ENCODE measurements around the gene ADAD1.

ADAD1 gene

DNA sequence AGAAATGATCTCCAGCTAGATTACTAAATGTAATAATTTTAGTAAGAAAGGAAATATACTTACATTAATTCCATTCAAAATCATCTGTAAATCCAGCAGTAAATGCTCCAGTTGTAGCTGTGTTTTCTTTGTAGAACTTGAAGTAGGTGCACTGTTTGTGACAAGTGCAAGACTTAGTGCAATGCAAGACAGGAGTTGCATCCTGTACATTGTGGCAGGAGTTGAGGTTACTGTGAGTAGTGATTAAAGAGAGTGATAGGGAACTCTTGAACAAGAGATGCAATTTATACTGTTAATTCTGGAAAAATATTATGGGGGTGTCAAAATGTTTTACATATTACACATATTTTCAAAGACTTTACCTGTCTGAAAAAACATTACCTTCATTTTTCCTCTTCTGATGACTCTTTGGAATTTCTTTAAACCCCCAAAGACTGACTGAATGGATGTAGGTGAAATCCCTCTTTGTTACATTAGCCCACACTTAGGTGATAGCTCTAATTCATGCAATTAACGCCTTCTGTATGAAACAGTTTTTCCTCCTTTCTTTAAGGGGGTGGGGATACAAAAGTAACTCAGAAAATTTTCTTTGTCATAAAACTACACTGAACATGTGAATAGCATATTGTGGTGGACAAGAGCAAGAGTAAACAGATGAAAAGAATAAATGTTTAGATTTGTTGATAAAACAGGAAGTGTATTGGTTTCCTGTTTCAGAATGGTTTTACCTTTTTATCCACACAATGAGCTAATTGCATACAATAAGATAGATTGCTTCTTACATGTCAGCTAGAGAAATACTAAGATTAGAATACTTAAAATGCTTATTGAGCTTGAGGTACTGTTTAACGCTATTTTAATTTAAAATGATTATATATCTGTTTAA is 77.7 kb downstream of the ADAD1 start, which contains the start of gene IL2:
Gene IL2 (minus strand): TSS at position 495 of the 886 bp plus-strand sequence. CDS start 285 bp downstream, at position 210.
- DNase-seq (ENCODE audit: low read depth in 2 of 2): no peak

DNA sequence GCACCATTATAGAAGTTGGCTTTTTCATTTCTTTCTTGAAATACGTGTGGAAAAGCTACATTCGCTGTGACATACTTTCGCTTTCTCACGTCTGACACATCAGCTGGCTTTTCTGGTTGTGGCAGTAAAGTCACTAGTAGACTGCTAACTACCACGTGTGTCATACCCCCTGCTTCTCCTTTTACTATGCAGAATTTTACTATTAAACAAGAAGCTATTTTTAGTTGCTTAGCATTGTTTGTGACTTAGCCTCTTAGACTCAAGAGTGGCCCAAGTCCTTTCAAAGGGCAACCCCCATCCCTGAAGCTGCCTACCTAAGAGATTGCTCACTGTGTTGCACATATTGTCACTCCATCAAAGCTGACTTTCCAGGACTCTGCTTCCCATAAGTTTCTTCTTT is 79.8 kb downstream of the ADAD1 start:
- no peak for DNase-seq (ENCODE audit: low read depth in 2 of 2)

DNA sequence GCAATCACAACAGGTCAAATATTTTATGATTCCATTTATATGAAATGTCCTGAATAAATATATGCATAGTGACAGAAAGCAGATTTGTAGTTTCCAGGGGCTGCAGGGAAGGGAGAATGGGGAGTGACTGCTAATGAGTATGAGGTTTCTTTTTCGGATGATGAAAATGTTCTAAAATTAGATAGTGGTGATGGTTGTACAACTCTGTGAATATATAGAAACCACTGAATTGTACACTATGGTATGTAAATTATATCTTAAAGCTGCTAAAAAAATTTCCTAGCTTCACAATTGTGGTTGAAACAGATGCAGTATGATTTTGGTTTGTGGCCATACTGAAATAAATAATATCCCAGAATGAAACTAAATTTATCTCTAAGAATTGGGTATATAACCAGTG is 90.6 kb downstream of the ADAD1 start:
- no peak for DNase-seq (ENCODE audit: low read depth in 2 of 2)

DNA sequence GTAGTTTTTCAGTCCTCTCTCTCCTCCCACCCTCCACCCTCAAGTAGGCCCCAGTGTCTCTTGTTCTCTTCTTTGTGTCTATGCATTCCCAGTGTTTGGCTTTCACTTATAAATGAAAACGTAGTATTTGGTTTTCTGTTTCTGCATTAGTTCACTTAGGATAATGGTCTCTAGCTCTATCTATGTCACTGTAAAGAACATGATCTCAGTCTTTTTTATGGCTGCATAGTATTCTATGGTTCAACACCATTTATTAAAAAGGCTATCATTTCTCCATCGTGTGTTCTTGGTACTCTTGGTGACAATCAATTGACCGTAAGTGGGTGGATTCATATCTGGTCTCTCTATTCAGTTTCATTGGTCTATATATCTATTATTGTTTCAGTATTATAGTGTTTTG is 96.4 kb downstream of the ADAD1 start:
- no peak for DNase-seq (ENCODE audit: low read depth in 2 of 2)

DNA sequence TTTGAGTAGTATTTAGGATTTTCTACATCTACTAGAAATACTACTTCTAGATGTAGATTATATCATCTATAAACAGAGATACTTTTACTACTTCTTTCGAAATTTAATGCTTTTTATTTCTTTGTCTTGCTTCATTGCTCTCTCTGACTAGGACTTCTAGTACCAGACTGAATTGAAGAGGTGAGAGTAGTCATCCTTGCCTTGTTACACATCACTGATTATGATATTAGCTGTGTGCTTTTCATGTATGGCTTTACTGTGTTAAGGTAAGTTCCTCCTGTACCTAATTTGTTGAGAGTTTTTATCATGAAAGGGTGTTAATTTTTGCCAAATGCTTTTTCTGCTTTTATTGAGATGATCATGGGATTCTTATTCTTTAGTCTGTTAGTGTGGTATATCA is 97.3 kb downstream of the ADAD1 start:
- DNase-seq (ENCODE audit: low read depth in 2 of 2): no peak

DNA sequence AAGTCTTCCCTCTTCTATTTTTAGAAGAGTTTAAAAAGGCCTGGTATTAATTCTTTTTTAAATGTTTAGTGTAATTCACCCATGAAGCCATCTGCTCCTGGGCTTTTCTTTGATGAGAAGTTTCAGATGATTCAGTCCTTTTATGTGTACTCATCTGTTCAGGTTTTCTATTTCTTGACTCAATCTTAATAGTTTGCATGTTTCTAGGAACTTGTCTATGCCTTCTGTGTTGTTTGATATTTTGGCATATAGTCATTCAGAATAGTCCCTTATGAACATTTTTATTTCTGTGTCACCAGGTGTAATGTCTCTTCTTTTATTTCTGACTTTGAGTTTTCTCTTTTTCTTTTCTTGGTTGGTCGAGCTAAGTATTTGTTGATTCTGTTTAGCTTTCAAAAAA is 97.9 kb downstream of the ADAD1 start:
- DNase-seq (ENCODE audit: low read depth in 2 of 2): no peak
